ENCODE measurements around the gene TNFAIP8L1.
"Not testable (repeated sequence)": the region's sequence is repeated elsewhere in the genome, so short reads cannot be mapped to it uniquely, and the experiment has no call there.

TNFAIP8L1 gene

DNA sequence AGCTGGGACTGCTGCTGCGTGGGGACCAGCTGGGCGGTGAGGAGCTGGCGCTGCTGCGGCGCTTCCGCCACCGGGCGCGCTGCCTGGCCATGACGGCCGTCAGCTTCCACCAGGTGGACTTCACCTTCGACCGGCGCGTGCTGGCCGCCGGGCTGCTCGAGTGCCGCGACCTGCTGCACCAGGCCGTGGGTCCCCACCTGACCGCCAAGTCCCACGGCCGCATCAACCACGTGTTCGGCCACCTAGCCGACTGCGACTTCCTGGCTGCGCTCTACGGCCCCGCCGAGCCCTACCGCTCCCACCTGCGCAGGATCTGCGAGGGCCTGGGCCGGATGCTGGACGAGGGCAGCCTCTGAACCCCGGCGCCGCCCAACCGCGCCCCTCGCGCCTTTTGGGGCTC, 12.8 kb downstream of the TNFAIP8L1 start:
- no peak for DNase-seq

DNA sequence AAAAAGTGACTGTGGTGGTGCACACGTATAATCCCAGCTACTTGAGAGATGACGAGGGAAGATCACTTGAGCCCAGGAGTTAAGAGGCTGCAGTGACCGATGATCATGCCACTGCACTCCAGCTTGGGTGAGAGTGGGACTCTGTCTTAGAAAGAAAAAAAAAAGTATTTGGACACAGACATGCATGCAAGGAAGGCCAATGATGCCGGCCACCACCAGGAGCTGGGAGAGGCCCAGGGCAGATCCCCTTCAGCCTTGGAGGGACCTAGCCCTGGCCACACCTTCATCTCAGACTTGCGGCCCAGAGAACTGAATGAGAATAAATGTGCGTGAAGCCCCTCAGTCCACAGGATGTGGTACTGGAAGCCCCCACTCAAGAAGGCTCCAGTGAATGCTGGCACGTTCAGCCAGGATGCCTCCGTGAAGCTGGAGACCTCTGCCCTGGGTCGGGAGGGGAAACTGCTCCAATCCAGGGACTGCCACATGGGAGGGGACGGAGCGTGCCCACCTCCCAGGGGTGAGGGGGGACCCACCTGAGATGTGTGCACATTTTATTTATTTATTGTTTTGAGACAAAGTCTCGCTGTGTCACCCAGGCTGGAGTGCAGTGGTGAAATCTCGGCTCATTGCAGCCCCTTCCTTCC, 14.6 kb downstream of the TNFAIP8L1 start:
- no peak for DNase-seq

DNA sequence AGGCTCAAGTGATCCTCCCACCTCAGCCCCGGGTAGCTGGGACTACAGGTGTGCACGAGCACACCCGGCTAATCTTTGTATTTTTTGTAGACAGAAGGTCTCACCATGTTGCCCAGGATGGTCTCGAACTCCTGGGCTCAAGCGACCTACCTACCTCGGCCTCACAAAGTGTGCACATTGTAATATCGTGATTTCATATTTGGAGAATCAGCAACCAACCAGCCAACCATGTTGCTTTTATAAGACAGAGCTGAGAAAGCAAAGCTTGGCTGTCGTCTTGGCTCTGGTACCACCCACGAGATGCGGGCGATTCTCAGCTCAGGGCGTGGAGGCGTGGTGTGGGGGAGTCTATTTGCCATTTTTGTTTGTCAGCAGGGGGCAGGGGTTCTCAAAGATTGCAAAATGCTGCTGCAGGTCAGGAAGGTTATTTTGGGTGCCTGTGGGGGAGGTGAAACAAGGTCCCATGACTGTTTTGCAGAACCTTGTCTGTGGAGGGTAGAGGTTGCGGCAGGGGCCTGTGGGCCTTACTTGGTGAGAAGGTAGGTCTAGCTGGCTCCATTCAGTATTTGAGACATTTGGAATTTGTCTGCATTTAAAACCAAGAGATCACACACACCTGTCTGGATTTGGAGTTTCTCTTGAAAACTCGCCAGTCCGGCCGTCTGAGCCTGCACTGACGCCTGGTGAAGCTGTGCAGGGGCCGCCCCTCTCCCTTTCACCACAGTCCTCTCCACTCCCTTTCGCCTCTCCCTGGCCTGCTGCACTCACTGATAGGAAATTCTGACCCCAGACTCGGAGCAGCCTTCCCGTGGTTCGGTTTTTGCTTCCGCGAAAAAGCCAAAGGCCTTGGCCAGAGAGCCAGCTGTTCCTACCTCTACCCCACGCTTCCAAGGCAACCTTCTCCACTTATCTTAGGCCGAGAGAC, 15.4 kb downstream of the TNFAIP8L1 start:
- DNase-seq, result no peak

DNA sequence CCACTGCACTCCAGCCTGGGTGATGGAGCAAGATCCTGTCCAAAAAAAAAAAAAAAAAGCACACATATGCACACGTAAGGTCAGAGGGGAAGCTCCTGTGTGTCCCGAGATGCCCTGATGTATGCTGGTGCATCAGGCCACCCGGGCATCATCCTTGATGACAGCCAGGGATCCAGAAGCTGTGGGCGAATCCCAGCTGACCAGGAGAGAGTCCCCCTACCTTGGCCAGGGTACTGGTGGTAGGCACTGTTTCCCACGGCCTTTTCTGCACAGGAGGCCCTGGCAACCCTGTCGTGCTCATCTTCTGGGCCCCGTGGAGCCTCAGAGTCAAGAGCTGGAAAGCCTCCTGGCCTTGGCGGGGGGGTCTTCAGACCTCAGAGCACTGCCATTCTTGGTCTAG, 16.8 kb downstream of the TNFAIP8L1 start:
- no peak for DNase-seq

DNA sequence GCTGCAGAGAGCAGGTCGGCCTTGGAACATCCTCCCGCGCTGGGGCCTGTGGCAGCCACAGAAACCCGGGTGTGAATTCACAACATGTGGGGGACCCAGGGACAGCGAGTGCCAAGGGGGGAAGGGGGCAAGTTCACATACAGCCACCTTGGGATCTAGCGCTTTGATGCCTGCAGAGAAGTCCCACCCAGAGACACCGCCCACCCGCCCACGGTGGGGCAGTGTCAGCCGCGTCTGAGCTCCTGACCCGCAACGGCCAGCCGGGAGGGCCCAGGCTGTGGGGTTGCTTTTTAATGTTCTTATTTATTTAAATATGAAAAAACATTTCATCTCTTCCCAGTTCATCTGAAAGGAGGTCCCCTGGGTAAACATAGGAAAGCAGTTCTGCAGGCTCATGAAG, 17.9 kb downstream of the TNFAIP8L1 start:
- DNase-seq, result no peak

DNA sequence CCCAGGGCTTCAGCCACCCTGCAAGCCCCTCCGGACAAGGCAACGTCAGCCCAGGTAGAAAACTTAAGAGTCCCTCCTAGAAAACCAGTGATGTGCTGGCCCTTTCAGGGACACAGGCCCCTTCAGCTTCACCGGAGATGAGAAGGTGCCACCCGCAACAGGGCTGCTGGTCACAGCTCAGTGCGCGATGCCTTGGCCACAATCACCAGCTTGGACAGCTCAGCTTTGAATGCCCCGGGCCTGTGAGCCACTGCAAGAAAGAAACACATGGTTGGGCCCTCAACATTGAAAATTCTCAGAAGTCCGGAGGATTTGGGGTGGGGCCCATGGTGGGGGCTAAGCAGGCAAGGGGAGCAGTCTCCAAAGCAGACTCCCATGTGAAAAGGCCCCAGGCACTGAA, 18.5 kb downstream of the TNFAIP8L1 start:
- DNase-seq, result no peak

DNA sequence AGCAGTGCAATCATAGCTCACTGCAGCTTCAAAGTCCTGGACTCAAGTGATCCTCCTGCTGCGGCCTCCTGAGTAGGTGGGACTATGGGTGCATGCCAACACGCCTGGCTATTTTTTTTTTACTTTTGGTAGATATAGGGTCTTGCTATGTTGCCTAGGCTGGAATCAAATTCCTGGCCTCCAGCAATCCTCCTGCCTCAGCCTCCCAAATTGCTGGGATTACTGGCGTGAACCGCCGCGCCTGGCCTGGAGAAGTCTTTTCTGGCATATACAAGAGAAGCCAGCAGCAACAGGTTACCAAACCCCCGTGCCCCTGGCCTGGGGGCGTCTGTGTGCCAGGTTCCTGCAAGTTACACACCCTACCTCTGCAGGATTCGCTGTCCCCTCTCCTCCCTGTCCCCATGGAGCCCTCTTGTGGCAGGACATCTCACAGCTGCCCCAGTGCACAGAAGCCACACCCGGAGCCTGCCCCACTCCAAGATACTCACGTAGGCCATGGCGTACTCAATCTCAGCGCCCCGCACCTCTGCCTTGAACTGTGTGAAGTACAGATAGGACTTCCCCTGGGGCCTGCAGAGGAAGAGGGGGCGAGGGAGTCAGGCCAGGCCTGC, 21.0 kb downstream of the TNFAIP8L1 start:
- DNase-seq, result no peak

DNA sequence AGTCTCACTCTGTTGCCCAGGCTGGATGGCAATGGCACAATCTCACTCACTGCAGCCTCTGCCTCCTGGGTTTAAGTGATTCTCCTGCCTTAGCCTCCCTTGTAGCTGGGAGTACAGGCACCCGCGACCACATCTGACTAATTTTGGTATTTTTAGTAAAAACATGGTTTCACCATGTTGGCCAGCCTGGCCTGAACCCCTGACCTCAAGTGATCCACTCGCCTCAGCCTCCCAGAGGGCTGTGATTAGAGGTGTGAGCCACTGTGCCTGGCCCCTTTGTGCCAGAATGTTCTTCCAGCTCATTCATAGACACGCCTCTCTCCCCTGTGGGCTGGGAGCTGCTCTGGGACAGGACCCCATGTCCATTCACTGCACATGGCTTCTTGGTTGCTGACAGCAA, 21.7 kb downstream of the TNFAIP8L1 start:
- DNase-seq, result no peak

DNA sequence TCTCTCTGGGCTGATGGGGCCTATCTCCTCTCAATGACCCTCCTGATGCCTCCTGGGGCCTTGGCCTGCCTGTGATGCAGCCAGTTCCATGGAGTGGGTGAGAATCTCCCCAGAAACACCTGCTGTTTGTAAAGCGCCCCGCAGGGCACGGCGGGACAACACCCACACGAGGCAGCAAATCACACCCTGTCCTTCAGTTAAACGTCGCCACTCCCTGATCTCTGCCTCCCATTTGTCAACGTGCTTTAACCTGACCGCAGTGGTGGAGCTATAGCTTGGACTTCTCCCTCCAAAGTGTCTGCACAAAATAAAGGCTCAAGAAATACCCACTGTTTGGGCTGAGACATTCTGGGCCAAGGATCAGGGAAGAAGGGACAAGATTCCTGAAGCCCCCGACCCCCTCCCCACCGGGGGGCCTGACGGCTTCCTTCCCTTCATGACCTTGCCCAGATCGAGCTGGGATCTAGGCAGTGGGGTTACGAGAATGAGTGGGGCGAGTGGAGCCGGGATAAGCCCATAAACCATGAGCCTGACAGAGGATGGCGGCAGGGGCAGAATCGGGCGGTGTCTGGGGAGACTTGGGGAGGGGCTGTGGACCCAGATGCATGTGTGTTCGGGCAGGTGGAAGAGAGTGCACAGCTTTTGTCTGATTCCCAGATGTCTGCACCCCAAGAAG, 22.8 kb downstream of the TNFAIP8L1 start:
- DNase-seq, result no peak

DNA sequence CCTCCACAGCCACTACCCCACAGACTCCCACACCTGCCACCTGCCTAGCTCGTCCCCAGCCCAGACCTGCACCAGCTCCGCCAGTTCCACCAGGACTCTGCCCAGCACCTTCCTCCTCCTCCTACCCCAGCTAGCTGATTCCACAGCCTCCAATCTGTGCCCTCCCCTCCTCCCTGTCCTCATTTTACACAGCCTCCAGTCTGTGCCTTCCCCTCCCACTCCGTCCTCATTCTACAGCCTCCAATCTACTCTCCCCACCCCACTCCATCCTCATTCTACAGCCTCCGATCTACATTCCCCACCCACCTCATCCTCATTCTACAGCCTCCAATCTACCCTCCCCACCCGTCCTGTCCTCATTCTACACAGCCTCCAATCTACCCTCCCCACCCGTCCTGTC, 23.5 kb downstream of the TNFAIP8L1 start:
- no peak for DNase-seq

DNA sequence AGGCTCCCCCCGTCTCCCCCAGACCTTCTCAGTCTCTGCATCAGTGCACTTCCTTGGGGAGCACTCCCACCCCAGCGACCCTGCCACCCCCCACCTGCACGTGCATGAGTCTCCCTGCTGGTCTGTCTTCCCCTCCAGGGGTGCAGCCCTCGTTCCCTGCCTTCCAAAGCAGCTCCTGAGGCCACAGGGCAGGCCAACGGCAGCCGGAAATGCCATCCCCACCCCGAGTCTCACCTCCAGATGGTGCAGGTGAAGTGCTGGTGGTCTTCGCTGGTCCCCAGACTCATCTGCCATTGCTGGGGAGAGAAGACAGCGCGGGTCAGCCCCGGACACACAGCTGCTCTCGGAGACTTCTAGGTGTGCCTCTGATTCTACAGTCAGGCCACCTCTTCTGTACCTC, 25.3 kb downstream of the TNFAIP8L1 start:
- DNase-seq, result no peak

DNA sequence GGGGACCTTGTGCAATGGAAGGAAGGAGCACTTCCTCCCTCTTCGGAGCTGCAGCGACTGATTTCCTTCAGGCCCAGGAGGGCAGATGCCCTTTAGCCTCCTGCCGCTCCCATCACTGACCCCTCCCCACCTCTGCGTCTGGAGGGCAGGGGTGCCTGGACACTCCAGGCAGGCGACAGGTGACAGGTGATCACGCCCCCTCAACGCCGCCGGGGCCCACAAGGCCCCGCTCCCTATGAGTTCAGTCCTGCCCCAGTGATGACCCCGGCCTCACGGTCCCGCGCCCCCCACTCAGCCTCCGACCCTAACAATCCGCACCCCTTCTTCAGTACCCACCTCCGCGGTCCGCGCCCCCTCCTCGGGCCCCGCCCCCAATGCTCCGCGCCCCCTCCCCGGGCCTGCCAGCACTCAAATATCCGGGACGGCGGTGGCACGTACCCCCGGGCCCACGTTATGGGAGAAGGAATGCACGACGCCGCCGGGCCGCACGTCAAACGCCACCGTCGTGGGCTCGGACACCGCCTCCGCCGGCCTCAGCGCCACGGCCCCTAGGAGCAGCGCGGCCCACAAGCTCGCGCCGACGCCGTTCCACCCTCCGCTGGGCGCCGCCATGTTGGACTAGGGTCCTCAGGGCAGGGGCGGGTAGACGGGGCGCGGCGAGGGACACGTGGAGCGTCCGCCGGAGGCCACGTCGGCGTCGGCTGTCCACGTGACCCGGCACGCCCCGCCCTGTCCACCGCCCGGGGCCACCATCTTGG, 30.6 kb downstream of the TNFAIP8L1 start, which contains the start of gene MYDGF:
Gene MYDGF (minus strand): TSS at position 620 of the 758 bp plus-strand sequence. CDS start 8 bp downstream, at position 612.
- peak; percentile 87 for DNase-seq

DNA sequence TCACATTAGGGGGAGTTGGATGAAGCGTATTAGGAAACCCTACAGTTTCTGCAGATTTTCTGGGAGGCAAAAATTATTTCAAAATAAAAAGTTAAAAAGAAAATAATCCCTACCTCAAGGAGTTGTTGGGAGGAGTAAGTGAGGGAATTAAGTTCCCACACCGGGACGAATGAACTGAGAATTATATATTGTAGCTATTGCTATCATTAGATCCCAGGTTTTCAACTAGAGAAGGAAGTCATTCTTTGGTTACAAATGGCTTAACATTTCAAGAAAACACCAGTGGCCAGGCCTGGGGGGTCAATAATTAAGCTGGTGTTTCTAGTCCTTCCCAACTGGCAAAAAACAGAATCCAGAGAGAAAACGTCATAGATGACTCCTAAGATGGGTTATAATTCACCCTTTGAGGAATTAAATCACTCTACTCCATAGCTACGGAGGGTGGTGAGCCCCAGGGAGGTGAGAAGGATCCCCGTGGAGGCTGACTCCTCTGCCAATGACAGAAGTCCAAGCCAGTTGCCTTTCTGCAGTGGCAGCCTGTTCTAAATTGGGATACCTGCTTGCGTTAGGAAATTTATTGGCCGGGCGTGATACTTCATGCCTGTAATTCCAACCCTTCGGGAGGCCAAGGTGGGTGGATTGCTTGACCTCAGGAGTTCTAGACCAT, 32.0 kb downstream of the TNFAIP8L1 start:
- no peak for DNase-seq

DNA sequence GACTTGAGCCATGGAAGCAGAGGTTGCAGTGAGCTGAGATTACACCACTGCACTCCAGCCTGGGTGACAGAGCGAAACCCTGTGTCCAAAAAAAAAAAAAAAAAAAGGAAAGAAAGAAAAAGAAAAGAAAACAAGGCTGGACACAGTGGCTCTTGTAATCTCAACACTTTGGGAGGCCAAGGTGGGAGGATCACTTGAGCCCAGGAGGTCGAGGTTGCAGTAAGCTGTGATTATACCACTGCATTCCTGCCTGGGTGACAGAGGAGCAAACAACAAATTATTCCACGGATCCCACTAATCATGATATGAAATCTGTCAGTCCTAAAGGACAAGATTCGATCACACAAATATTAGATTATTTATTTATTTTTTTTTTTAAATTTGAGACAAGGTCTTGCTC, 33.9 kb downstream of the TNFAIP8L1 start:
- DNase-seq, result no peak

DNA sequence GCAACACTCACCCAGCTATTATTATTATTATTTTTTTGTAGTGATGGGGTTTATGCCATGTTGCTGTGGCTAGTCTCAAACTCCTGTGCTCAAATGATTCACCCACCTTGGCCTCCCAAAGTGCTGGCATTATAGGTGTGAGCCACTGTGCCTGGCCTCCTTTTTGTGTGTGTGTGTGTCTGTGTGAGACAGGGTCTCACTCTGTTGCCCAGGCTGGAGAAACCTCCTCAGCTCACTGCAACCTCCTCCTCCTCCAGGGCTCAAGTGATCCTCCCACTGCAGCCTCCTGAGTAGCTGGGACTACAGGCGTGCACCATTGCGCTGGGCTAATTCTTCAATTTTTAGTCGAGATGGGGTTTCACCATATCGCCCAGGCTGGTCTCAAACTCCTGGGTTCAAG, 34.4 kb downstream of the TNFAIP8L1 start:
- no peak for DNase-seq

DNA sequence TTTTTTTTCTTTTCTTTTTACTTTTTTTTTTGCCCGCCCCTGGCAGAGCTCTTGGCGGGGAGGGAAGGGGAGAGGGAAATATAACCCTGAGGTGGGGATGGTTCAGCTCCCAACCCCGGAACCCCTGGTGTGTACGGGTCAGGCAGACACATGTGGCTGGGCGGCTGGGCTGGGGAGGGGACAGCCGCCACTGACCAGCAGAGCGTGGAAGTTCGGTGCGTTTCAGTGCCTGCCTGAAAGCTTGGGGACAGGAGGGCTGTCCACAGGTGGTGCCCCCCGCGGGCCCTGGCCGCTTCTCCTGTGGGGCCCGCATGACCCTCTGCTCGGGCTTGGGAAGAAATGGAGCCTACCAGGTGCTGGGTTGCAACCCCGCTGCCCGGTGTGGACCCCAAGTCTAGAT, 36.0 kb downstream of the TNFAIP8L1 start:
- DNase-seq, result no peak

DNA sequence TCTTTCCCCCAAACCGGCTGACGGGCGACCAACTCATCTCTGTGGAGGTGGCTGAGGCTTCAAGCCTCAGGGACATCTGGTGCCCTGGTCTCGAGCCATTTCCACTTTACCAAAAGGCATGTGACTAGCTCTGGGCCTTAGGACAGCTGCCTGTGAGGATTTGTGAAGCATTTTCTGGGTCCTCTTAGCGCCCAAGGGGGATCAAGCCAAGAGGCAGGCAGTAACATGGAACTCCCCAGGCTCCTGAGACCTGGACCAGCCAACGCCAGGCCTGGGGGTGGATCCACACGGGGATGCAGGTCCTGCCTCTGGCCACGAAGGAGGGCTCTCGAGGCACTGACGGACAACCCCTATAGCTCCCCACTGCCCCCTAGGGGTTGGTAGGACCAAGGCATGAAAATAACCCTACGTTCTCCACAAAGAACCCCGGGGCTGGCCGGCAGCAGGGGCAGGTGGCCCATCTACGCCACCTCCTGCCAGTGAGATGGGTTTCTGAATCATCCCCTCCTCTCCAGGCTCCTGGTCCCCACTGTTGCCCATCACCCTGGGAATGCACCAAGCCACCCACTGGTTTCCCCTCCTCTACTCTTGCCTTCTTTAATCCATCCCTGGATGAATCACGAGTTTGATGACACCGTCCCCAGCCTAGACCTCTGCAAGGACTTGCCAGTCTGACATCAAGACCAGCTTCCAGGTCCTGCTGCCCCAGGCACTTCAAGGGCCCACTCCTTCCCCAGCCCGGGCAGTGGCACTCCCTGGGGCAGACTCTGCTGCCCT, 37.8 kb downstream of the TNFAIP8L1 start:
- DNase-seq, result no peak

DNA sequence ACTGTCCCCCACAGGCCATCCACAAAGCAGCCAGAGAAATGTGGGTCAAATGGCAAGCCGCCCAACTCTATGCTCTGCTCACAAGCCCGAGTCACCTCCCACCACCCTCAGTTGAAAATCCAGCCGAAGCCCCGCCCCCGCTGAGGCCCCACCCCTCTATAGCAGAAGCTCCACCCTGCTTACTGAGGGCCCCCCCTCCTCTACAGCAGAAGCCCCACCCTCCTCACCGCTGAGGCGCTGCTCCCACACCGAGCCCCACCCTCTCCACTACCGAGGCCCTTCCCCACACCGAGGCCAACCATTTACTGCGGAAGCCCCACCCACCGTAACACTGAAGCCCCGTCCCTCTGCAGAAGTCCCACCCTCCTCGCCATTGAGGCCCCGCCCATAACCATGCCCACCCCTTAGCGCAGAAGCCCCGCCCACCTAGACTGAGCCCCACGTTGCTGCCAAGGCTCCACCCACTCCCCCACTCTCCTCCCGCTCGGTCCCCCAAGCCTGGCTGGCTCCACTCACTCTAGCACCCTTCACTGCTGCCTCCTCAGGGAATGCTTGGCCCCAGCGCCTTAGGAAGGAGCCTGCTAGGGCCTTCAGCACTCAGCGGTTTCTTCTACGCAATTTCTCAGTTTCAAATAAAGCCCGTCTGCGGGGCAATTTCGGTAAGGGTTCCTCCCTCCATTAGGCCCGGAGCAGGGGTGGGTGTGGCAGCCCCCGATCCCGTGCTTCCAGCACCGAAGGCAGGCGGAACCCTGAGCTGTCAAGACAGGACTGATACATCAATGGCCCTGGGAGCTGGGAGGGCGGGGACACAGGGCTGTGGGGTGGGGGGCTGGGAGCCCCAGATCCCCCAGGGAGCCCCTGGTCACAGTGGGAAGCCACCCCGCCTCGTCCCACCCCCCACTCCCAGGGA, 39.8 kb downstream of the TNFAIP8L1 start:
- no peak for DNase-seq

DNA sequence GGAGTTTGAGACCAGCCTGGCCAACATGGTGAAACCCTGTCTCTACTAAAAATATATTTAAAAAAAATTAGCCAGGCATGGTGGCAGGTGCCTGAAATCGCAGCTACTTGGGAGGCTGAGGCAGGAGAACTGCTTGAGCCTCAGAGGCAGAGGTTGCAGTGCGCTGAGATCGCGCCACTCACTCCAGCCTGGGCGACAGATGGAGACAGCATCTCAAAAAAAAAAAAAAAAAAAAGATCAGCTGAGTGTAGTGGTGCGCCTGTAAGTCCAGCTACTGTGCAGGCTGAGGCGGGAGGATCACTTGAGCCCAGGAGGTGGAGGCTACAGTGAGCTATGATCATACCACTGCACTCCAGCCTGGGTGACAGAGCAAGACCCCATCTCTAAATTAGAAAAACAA, 40.7 kb downstream of the TNFAIP8L1 start:
- not testable (repeated sequence) for DNase-seq

All from NK-92 treated with Interleukin-12 subunit alpha and Interleukin-12 subunit beta, amount 100 ng/mL, for 24 hours (cell line).